Measurements from ENCODE around the gene NUDT21. TPM values are rescaled to one million over a fixed set of nuclear protein-coding genes. Genes with fewer than 3 reads are reported as not detected.

NUDT21 gene
- total and polyA plus RNA-seq, 2 of the 8 experiments (the other 6 are each of a cell fraction or from before 2014, with no cell fraction given), result 78.1 to 277 TPM

DNA sequence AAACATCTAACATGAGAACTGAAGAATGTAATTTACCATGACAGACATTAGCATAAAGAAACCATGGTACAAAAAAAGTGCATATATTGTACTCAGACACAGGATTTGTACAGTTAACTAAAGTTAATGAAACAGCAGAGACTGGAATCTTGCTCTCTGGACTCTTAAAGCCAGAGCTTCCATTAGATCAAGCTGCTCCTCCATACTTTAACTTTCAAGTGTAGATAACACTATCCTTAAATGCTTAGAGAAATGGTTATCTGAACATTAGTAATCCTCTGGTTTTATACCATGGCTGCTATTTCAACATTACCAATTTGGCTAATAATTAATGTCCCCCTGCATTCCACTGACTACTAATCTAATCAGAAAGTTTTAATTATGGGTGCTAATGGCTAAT, 3.1 kb downstream of the NUDT21 start:
- Histone ChIP-seq H2BK12ac (ENCODE audit: low read depth, low read length) (no peak overlapping the region), H3K4me2 (ENCODE audit: insufficient read depth in 1 of 2, low read depth in 2 of 2, low read length in 2 of 2) (no peak overlapping the region), H3K56ac (replicated peaks; ENCODE audit: insufficient read length, low read depth, low read length) (no peak overlapping the region), H3K4ac (replicated peaks; ENCODE audit: insufficient read length, low read depth, low read length) (no peak overlapping the region), H3K27ac (ENCODE audit: low read depth, low read length) (no peak overlapping the region), H2AFZ (ENCODE audit: low read length) (no peak overlapping the region), H3K23me2 (ENCODE audit: low read depth, low read length) (peaks cover 7% of the 10 kb centered on the region), H3K79me1 (ENCODE audit: low read depth, low read length) (peaks cover 5% of the 10 kb centered on the region), H3K36me3 (ENCODE audit: control insufficient read depth in 2 of 4, insufficient read depth in 4 of 4, low read length in 3 of 4) (peaks cover 0 to 32% (median 18%) of the 10 kb centered on the region in 4 experiments; a peak in 6 of 8 replicates), H2BK15ac (ENCODE audit: low read length) (no peak overlapping the region), H2AK5ac (ENCODE audit: low read depth, low read length) (no peak overlapping the region), H3K9ac (replicated peaks in 1 of 4; ENCODE audit: extremely low read depth in 1 of 4, low read depth in 3 of 4, low read length in 3 of 4) (no peak overlapping the region), H3K9me3 (ENCODE audit: insufficient read depth in 2 of 2, low read depth in 1 of 2, low read length in 1 of 2) (no peaks in the 10 kb centered on the region), H4K5ac (ENCODE audit: insufficient read length, low read depth, low read length) (no peak overlapping the region), H3K23ac (ENCODE audit: insufficient read length) (no peak overlapping the region), H3K4me1 (replicated peaks in 1 of 4; ENCODE audit: control insufficient read depth in 3 of 4, insufficient read depth in 4 of 4, low read length in 3 of 4) (peaks cover 0 to 11% (median 2%) of the 10 kb centered on the region in 4 experiments; a peak in 3 of 7 replicates), H4K8ac (ENCODE audit: extremely low read depth, insufficient read depth, low read length) (no peak overlapping the region), H4K20me1 (replicated peaks in 1 of 2; ENCODE audit: control insufficient read depth in 1 of 2, insufficient read depth in 2 of 2, low read length in 2 of 2) (peaks cover 6 to 11% of the 10 kb centered on the region in 2 experiments), H3K27me3 (replicated peaks in 1 of 4; ENCODE audit: control insufficient read depth in 3 of 4, extremely low read depth in 1 of 4, insufficient read depth in 3 of 4, low read length in 3 of 4) (no peaks in the 10 kb centered on the region), H2BK120ac (replicated peaks; ENCODE audit: low read depth, low read length) (no peak overlapping the region), H2BK5ac (ENCODE audit: low read depth, low read length) (no peak overlapping the region), H3K79me2 (ENCODE audit: control insufficient read depth in 1 of 2, insufficient read depth in 2 of 2, low read length in 2 of 2) (peaks cover 31 to 75% of the 10 kb centered on the region in 2 experiments), H3K18ac (ENCODE audit: extremely low read depth, low read length) (no peak overlapping the region), H2BK20ac (ENCODE audit: low read length) (no peak overlapping the region), H4K91ac (replicated peaks; ENCODE audit: insufficient read length, low read length) (no peak overlapping the region), H3K4me3 (ENCODE audit: extremely low read depth in 1 of 4, insufficient read depth in 2 of 4, low read depth in 3 of 4, low read length in 4 of 4) (no peak overlapping the region), H3K14ac (ENCODE audit: insufficient read length) (no peak overlapping the region)
- DNase-seq (ENCODE audit: low read depth in 1 of 2, low spot score in 2 of 2) (no peak), FAIRE-seq (no peak)
- ChIA-PET CTCF (ENCODE audit: partially characterized antibody) (interaction anchor here (0.6 kb wide), 1 partner anchor 24 kb away, joined by 3 read pairs; no protein-coding TSS in a partner anchor), POLR2A (ENCODE audit: partially characterized antibody) (interaction anchor here (0.9 to 1.5 kb wide), 3 partner anchors 10 to 14 kb away, joined by 3 read pairs; no protein-coding TSS in a partner anchor)
- TF ChIP-seq ATF3 (IDR thresholded peaks at IDR 0.05; ENCODE audit: insufficient read depth, low read depth, low read length) (no peak), RNF2 (IDR thresholded peaks at IDR 0.05; ENCODE audit: borderline replicate concordance, low read depth, low read length, missing control alignments, poor library complexity, severe bottlenecking) (no peak), CBX5 (IDR thresholded peaks at IDR 0.05; ENCODE audit: low read depth, low read length) (no peak), BRCA1 (IDR thresholded peaks at IDR 0.05; ENCODE audit: low read depth, low read length) (no peak), HDAC6 (IDR thresholded peaks at IDR 0.05; ENCODE audit: low read depth, low read length) (no peak), JUN (IDR thresholded peaks at IDR 0.05; ENCODE audit: low read depth, low read length) (no peak), EGR1 (IDR thresholded peaks at IDR 0.05; ENCODE audit: borderline replicate concordance, low read depth, low read length) (no peak), BCL11A (IDR thresholded peaks at IDR 0.05; ENCODE audit: low read depth in 2 of 2, low read length in 2 of 2) (no peak), TAF1 (IDR thresholded peaks at IDR 0.05; ENCODE audit: low read depth, low read length) (no peak)

Data from H1 (cell line).